Thoracic aorta (tissue), 2 donors: ENCODE results near the gene SLITRK5. TPM values are rescaled to one million over a fixed set of nuclear protein-coding genes. Genes with fewer than 3 reads are reported as not detected.

Experiments used
- ATAC-seq: fragments of 150-250 bp; one replicate; pipeline ENCODE4 v1.8.0; 2017; ENCODE audit warnings: low read depth; ENCODE audit not compliant: insufficient number of reproducible peaks, low FRiP score
- DNase-seq: peaks from one replicate; pipeline ENCODE4 v3.0.0-alpha.2; 2020; ENCODE audit warnings: low spot score
- H3K27ac ChIP-seq, 2 donors: fragments of 200-600 bp; sonication (generic); 1 replicate in 1 of 2; 2 replicates in 1 of 2; pipeline ENCODE4 v1.5.1; 2016; ENCODE audit warnings: mild to moderate bottlenecking in 2 of 2, moderate library complexity in 2 of 2
- H3K27me3 ChIP-seq: fragments of 200-600 bp; sonication (generic); replicated peaks from 2 replicates; pipeline ENCODE4 v1.6.0; 2016; ENCODE audit warnings: mild to moderate bottlenecking; ENCODE audit not compliant: insufficient read depth
- H3K36me3 ChIP-seq: fragments of 200-600 bp; sonication (generic); one replicate; pipeline ENCODE4 v1.5.1; 2016
- H3K4me1 ChIP-seq, 2 donors: fragments of 200-600 bp; sonication (generic); 1 replicate in 1 of 2; 2 replicates in 1 of 2; pipeline versions ENCODE4 v1.5.1 to v1.6.0; 2016; ENCODE audit warnings: low read depth in 2 of 2, mild to moderate bottlenecking in 1 of 2; ENCODE audit not compliant: control insufficient read depth in 1 of 2
- H3K4me3 ChIP-seq: fragments of 200-600 bp; sonication (generic); 2 replicates; pipeline ENCODE4 v1.5.1; 2016; ENCODE audit warnings: mild to moderate bottlenecking
- H3K9me3 ChIP-seq: fragments of 200-600 bp; sonication (generic); 2 replicates; pipeline ENCODE4 v1.5.1; 2016
- total RNA-seq, 2 donors: library from RNA; depleted of rRNA; stranded (reverse); fragments of >200 nt; gene quantifications; one replicate each; pipeline versions ENCODE4 v1.1.0 to v1.2.3, GENCODE V29; 2016
- TF ChIP-seq, protein P1 (sequence below): fragments of 200-600 bp; sonication (generic); IDR thresholded peaks from one replicate; pipeline ENCODE4 v1.5.1; 2019; ENCODE audit warnings: antibody characterized with exemption

The SLITRK5 gene
- total RNA-seq, 2 donors from 2014 or later, result under 0.01 to 0.56 TPM

DNA sequence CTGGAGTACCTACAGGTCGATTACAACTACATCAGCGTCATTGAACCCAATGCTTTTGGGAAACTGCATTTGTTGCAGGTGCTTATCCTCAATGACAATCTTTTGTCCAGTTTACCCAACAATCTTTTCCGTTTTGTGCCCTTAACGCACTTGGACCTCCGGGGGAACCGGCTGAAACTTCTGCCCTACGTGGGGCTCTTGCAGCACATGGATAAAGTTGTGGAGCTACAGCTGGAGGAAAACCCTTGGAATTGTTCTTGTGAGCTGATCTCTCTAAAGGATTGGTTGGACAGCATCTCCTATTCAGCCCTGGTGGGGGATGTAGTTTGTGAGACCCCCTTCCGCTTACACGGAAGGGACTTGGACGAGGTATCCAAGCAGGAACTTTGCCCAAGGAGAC is 4.7 kb downstream of the SLITRK5 start:
- no peak for ATAC-seq
- peaks cover 4% of the 10 kb centered on the region for H3K27me3 ChIP-seq

DNA sequence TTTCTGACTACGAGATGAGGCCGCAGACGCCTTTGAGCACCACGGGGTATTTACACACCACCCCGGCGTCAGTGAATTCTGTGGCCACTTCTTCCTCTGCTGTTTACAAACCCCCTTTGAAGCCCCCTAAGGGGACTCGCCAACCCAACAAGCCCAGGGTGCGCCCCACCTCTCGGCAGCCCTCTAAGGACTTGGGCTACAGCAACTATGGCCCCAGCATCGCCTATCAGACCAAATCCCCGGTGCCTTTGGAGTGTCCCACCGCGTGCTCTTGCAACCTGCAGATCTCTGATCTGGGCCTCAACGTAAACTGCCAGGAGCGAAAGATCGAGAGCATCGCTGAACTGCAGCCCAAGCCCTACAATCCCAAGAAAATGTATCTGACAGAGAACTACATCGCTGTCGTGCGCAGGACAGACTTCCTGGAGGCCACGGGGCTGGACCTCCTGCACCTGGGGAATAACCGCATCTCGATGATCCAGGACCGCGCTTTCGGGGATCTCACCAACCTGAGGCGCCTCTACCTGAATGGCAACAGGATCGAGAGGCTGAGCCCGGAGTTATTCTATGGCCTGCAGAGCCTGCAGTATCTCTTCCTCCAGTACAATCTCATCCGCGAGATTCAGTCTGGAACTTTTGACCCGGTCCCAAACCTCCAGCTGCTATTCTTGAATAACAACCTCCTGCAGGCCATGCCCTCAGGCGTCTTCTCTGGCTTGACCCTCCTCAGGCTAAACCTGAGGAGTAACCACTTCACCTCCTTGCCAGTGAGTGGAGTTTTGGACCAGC is 5.3 kb downstream of the SLITRK5 start:
- H3K27ac ChIP-seq, result no peak overlapping the region
- no peak for ATAC-seq
- DNase-seq, result no peak
- no peak overlapping the region for H3K4me3 ChIP-seq
- TF ChIP-seq, protein P1, sequence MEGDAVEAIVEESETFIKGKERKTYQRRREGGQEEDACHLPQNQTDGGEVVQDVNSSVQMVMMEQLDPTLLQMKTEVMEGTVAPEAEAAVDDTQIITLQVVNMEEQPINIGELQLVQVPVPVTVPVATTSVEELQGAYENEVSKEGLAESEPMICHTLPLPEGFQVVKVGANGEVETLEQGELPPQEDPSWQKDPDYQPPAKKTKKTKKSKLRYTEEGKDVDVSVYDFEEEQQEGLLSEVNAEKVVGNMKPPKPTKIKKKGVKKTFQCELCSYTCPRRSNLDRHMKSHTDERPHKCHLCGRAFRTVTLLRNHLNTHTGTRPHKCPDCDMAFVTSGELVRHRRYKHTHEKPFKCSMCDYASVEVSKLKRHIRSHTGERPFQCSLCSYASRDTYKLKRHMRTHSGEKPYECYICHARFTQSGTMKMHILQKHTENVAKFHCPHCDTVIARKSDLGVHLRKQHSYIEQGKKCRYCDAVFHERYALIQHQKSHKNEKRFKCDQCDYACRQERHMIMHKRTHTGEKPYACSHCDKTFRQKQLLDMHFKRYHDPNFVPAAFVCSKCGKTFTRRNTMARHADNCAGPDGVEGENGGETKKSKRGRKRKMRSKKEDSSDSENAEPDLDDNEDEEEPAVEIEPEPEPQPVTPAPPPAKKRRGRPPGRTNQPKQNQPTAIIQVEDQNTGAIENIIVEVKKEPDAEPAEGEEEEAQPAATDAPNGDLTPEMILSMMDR, result no peak
- H3K36me3 ChIP-seq, result no peaks in the 10 kb centered on the region
- peaks cover 0 to 7% of the 10 kb centered on the region in 2 donors for H3K4me1 ChIP-seq
- no peaks in the 10 kb centered on the region for H3K9me3 ChIP-seq
- H3K27me3 ChIP-seq, result peaks cover 4% of the 10 kb centered on the region

More for the DNA sequence above, 4.7 kb downstream of the SLITRK5 start:
- Histone ChIP-seq H3K27ac (no peak overlapping the region), H3K9me3 (no peaks in the 10 kb centered on the region), H3K4me3 (no peak overlapping the region), H3K4me1 (peaks cover 0 to 13% of the 10 kb centered on the region in 2 donors), H3K36me3 (no peaks in the 10 kb centered on the region)
- DNase-seq, result no peak
- TF ChIP-seq, protein P1, result no peak

DNA sequence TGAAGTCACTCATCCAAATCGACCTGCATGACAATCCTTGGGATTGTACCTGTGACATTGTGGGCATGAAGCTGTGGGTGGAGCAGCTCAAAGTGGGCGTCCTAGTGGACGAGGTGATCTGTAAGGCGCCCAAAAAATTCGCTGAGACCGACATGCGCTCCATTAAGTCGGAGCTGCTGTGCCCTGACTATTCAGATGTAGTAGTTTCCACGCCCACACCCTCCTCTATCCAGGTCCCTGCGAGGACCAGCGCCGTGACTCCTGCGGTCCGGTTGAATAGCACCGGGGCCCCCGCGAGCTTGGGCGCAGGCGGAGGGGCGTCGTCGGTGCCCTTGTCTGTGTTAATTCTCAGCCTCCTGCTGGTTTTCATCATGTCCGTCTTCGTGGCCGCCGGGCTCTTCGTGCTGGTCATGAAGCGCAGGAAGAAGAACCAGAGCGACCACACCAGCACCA is 5.9 kb downstream of the SLITRK5 start:
- peaks cover 0 to 1% of the 10 kb centered on the region in 2 donors for H3K4me1 ChIP-seq
- no peaks in the 10 kb centered on the region for H3K9me3 ChIP-seq
- H3K27ac ChIP-seq, result no peak overlapping the region
- H3K4me3 ChIP-seq, result peak overlapping the region; percentile 72
- H3K36me3 ChIP-seq, result no peaks in the 10 kb centered on the region
- ATAC-seq, result no peak
- TF ChIP-seq, protein P1, result no peak
- DNase-seq, result no peak
- H3K27me3 ChIP-seq, result peaks cover 4% of the 10 kb centered on the region

DNA sequence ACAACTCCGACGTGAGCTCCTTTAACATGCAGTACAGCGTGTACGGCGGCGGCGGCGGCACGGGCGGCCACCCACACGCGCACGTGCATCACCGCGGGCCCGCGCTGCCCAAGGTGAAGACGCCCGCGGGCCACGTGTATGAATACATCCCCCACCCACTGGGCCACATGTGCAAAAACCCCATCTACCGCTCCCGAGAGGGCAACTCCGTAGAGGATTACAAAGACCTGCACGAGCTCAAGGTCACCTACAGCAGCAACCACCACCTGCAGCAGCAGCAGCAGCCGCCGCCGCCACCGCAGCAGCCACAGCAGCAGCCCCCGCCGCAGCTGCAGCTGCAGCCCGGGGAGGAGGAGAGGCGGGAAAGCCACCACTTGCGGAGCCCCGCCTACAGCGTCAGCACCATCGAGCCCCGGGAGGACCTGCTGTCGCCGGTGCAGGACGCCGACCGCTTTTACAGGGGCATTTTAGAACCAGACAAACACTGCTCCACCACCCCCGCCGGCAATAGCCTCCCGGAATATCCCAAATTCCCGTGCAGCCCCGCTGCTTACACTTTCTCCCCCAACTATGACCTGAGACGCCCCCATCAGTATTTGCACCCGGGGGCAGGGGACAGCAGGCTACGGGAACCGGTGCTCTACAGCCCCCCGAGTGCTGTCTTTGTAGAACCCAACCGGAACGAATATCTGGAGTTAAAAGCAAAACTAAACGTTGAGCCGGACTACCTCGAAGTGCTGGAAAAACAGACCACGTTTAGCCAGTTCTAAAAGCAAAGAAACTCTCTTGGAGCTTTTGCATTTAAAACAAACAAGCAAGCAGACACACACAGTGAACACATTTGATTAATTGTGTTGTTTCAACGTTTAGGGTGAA is 6.6 kb downstream of the SLITRK5 start:
- no peaks in the 10 kb centered on the region for H3K4me1 ChIP-seq
- DNase-seq, result no peak
- no peaks in the 10 kb centered on the region for H3K36me3 ChIP-seq
- peak overlapping the region; percentile 72 for H3K4me3 ChIP-seq
- no peak overlapping the region for H3K27ac ChIP-seq
- TF ChIP-seq, protein P1, result no peak
- no peaks in the 10 kb centered on the region for H3K9me3 ChIP-seq
- ATAC-seq, result no peak
- peaks cover 4% of the 10 kb centered on the region for H3K27me3 ChIP-seq

DNA sequence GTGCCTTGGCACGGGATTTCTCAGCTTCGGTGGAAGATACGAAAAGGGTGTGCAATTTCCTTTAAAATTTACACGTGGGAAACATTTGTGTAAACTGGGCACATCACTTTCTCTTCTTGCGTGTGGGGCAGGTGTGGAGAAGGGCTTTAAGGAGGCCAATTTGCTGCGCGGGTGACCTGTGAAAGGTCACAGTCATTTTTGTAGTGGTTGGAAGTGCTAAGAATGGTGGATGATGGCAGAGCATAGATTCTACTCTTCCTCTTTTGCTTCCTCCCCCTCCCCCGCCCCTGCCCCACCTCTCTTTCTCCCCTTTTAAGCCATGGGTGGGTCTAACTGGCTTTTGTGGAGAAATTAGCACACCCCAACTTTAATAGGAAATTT is 7.2 kb downstream of the SLITRK5 start:
- Histone ChIP-seq H3K4me3 (peak overlapping the region; percentile 72), H3K4me1 (no peaks in the 10 kb centered on the region), H3K27me3 (peaks cover 4% of the 10 kb centered on the region), H3K27ac (no peak overlapping the region), H3K36me3 (no peaks in the 10 kb centered on the region), H3K9me3 (no peaks in the 10 kb centered on the region)
- TF ChIP-seq, protein P1, result no peak
- ATAC-seq, result no peak
- no peak for DNase-seq
